ENCODE measurements around the gene FLRT1.

- no peak for TF ChIP-seq CTCF (conservative IDR thresholded peaks at IDR 0.05)
- no peak for TF ChIP-seq EZH2 (IDR thresholded peaks at IDR 0.05; ENCODE audit: low read depth)
These were observed 31.1 kb upstream of the FLRT1 start for GRCh38 chr11:64004590-64004984.
